Panc1 (cell line): ENCODE data around the gene GNAZ. TPM values are rescaled to one million over a fixed set of nuclear protein-coding genes. Genes with fewer than 3 reads are reported as not detected.

Experiments used
- ATAC-seq: fragments of 200-7000 bp; cut with Tn5 transposase; 2 replicates; pipeline ENCODE4 v1.9.1; 2020; ENCODE audit warnings: mild to moderate bottlenecking, moderate library complexity
- BruUV-seq: library from RNA; stranded (reverse); fragments of 400-500 nt; replicated peaks from 2 replicates; lab custom pipeline; 2021; lab: Mats Ljungman, UMichigan
- CTCF ChIA-PET: fragments of 300-600 bp; sonication (Branson Sonifier 250); formaldehyde crosslinking; loops from one replicate; lab custom pipeline; 2022; ENCODE audit warnings: antibody characterized with exemption; lab: Charles Lee
- POLR2A ChIA-PET: fragments of 300-600 bp; sonication (Branson Sonifier 250); formaldehyde crosslinking; loops from one replicate; lab custom pipeline; 2022; ENCODE audit warnings: antibody characterized with exemption; lab: Charles Lee
- DNase-seq: peaks from one replicate; pipeline ENCODE4 v3.0.0-alpha.2; 2010; ENCODE audit warnings: low read depth, low spot score
- H3K27ac ChIP-seq: 2 replicates; pipeline ENCODE4 v1.5.1; 2011; ENCODE audit warnings: mild to moderate bottlenecking, low read length, inconsistent platforms
- H3K27me3 ChIP-seq: fragments of 200-500 bp; sonication (Bioruptor generic); 2 replicates; pipeline ENCODE4 v1.6.0; 2014; ENCODE audit warnings: low read length, inconsistent platforms; ENCODE audit not compliant: control insufficient read depth, insufficient read depth
- H3K36me3 ChIP-seq: fragments of 200-500 bp; sonication (Bioruptor generic); 2 replicates; pipeline ENCODE4 v1.5.1; 2014; ENCODE audit warnings: inconsistent platforms, mild to moderate bottlenecking, low read length, moderate library complexity; ENCODE audit not compliant: control insufficient read depth, insufficient read depth
- H3K4me1 ChIP-seq: 2 replicates; pipeline ENCODE4 v1.5.1; 2011; ENCODE audit warnings: inconsistent platforms, mild to moderate bottlenecking, low read length, moderate library complexity; ENCODE audit not compliant: control insufficient read depth, insufficient read depth
- H3K4me3 ChIP-seq, 2 experiments: 2 replicates each; pipeline ENCODE4 v1.5.1; 2011 to 2012; ENCODE audit warnings: low read depth in 2 of 2, low read length in 2 of 2, mild to moderate bottlenecking in 2 of 2, inconsistent platforms in 1 of 2, moderate library complexity in 1 of 2
- H3K9me3 ChIP-seq: fragments of 200-500 bp; sonication (Bioruptor generic); 2 replicates; pipeline ENCODE4 v1.5.1; 2014; ENCODE audit warnings: low read depth, mild to moderate bottlenecking, inconsistent platforms, low read length, moderate library complexity; ENCODE audit not compliant: control insufficient read depth, insufficient read depth
- POLR2AphosphoS5 ChIP-seq: IDR thresholded peaks from 2 replicates; pipeline ENCODE4 v1.6.1; 2012; ENCODE audit warnings: mild to moderate bottlenecking, low read depth, low read length, moderate library complexity
- SIN3A ChIP-seq: IDR thresholded peaks from 2 replicates; pipeline ENCODE4 v1.6.1; 2012; ENCODE audit warnings: low read depth, mild to moderate bottlenecking, low read length, moderate library complexity, borderline replicate concordance; ENCODE audit not compliant: insufficient read depth
- TCF7L2 ChIP-seq: IDR thresholded peaks from 2 replicates; pipeline ENCODE4 v1.6.1; 2011; ENCODE audit warnings: mild to moderate bottlenecking, low read depth, low read length, inconsistent platforms
- in situ Hi-C: cut with HindIII; loops from 2 replicates; pipeline ENCODE4 v1.10.0; 2016; ENCODE audit warnings: low sequenced_read_pairs, low pct_unique_long_range_greater_than_20kb
- intact Hi-C: fragments of 100-400 bp; cut with micrococcal nuclease; formaldehyde crosslinking; loops from one replicate; pipeline ENCODE4 v1.10.0; 2022; ENCODE audit not compliant: unreplicated experiment
- total RNA-seq: library from RNA; stranded (reverse); gene quantifications from one replicate; pipeline ENCODE4 v1.2.1, GENCODE V29; 2021; ENCODE audit not compliant: unreplicated experiment
- TF ChIP-seq, protein P1 (sequence below), 2 experiments: IDR thresholded peaks; 2 replicates each; pipeline ENCODE4 v1.6.1; 2011 to 2012; ENCODE audit warnings: low read depth in 2 of 2, control low read depth in 1 of 2, low read length in 1 of 2, mild to moderate bottlenecking in 1 of 2, moderate library complexity in 1 of 2; ENCODE audit not compliant: insufficient read depth in 1 of 2
- TF ChIP-seq, protein P2 (sequence below): fragments of 450-650 bp; IDR thresholded peaks from 2 replicates; pipeline ENCODE4 v1.5.1; 2017; ENCODE audit warnings: mild to moderate bottlenecking

The GNAZ gene
- total RNA-seq, 1 experiment from 2014 or later, result 11.9 TPM

DNA sequence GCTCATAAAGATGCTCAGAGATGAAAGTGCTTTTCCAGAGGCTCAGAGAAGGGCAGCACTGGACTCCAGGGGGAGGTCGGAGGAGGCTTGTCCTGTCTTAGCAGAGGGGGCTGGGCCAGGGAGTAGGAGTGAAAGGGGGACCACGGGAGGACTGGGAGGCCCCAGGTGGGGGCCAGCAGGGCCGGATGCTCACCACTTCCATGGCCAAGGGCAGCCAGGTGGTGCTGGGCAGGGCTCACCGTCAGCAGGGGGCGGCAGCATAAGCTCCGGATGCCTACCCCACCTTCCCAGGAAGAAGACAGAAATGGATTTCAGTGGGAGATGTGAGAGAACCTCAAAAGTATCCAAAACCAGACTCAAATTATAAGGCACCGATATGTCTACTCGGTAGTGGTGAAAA, 86.0 kb downstream of the GNAZ start:
- Histone ChIP-seq H3K4me1 (no peaks in the 10 kb centered on the region), H3K36me3 (no peaks in the 10 kb centered on the region), H3K9me3 (no peaks in the 10 kb centered on the region), H3K27ac (no peak overlapping the region), H3K4me3 (no peak overlapping the region), H3K27me3 (no peaks in the 10 kb centered on the region)
- ChIA-PET POLR2A (no interaction called here), CTCF (interaction anchor here (1.2 kb wide), 1 partner anchor 230 kb away, joined by 7 read pairs; no protein-coding TSS in a partner anchor)
- TF ChIP-seq TCF7L2 (no peak), POLR2AphosphoS5 (no peak)
- TF ChIP-seq, protein P1, sequence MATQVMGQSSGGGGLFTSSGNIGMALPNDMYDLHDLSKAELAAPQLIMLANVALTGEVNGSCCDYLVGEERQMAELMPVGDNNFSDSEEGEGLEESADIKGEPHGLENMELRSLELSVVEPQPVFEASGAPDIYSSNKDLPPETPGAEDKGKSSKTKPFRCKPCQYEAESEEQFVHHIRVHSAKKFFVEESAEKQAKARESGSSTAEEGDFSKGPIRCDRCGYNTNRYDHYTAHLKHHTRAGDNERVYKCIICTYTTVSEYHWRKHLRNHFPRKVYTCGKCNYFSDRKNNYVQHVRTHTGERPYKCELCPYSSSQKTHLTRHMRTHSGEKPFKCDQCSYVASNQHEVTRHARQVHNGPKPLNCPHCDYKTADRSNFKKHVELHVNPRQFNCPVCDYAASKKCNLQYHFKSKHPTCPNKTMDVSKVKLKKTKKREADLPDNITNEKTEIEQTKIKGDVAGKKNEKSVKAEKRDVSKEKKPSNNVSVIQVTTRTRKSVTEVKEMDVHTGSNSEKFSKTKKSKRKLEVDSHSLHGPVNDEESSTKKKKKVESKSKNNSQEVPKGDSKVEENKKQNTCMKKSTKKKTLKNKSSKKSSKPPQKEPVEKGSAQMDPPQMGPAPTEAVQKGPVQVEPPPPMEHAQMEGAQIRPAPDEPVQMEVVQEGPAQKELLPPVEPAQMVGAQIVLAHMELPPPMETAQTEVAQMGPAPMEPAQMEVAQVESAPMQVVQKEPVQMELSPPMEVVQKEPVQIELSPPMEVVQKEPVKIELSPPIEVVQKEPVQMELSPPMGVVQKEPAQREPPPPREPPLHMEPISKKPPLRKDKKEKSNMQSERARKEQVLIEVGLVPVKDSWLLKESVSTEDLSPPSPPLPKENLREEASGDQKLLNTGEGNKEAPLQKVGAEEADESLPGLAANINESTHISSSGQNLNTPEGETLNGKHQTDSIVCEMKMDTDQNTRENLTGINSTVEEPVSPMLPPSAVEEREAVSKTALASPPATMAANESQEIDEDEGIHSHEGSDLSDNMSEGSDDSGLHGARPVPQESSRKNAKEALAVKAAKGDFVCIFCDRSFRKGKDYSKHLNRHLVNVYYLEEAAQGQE (IDR thresholded peaks at IDR 0.05; ENCODE audit: insufficient read depth in 1 of 2, low read depth in 2 of 2, low read length in 1 of 2), result no peak
- no peak for ATAC-seq
- in situ Hi-C loops, result no loop called here
- intact Hi-C loops, result no loop called here
- no TSS peak for BruUV-seq
- no peak for DNase-seq

DNA sequence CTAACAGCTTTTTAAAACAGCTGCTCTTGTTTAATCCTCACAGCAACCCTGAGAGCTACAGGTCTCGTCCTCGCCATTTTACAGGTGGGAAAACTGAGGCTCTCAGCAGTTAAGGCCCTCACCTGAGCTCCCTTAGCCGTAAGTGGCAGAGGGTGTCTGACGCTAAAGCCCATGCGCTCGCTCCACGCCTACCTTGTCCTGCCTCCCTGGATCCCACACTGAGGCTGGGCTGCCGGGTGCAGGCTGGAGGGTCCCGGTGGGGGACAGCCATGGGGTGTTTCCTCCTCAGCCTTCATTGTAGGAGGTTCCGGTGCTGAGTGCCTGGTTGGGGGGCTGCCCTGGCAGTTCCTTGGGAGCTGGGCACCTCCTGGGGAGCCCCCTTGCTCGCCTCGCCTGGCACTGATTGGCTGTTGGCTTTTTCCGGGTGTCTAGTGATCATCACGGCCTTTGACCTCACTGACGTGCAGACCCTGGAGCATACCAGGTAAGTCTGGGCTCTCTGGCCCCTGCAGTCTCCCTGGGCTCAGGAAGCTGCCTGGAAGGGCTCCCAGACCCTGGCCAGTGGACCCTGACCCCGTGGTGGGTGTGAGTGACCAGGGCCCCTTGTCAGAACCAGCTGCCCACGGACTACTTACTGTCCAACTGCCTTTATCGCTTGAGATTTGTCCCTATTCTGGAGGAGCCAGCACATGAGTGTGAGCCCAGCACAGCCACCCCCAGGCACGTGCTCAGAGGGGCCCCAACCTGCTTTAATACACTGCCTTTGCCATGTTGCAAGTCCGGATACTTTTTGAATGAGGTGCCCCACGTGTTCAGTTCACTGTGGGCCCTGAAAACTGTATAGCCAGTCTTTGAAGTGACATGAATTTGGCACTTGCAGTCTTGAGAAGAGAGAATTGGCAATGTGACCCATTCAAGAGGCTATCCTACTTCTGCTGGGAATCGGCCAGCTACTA, 87.5 kb downstream of the GNAZ start:
- DNase-seq (no peak), ATAC-seq (no peak)
- TF ChIP-seq SIN3A (no peak), TCF7L2 (no peak), POLR2AphosphoS5 (no peak)
- TF ChIP-seq, protein P1 (IDR thresholded peaks at IDR 0.05; ENCODE audit: insufficient read depth in 1 of 2, low read depth in 2 of 2, low read length in 1 of 2), result no peak
- TF ChIP-seq, protein P2, sequence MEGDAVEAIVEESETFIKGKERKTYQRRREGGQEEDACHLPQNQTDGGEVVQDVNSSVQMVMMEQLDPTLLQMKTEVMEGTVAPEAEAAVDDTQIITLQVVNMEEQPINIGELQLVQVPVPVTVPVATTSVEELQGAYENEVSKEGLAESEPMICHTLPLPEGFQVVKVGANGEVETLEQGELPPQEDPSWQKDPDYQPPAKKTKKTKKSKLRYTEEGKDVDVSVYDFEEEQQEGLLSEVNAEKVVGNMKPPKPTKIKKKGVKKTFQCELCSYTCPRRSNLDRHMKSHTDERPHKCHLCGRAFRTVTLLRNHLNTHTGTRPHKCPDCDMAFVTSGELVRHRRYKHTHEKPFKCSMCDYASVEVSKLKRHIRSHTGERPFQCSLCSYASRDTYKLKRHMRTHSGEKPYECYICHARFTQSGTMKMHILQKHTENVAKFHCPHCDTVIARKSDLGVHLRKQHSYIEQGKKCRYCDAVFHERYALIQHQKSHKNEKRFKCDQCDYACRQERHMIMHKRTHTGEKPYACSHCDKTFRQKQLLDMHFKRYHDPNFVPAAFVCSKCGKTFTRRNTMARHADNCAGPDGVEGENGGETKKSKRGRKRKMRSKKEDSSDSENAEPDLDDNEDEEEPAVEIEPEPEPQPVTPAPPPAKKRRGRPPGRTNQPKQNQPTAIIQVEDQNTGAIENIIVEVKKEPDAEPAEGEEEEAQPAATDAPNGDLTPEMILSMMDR, result no peak
- BruUV-seq, result no TSS peak
- H3K36me3 ChIP-seq, result no peaks in the 10 kb centered on the region
- CTCF ChIA-PET, result interaction anchor here (0.7 to 1.2 kb wide), 2 partner anchors 8 to 228 kb away, joined by 3 to 7 read pairs; no protein-coding TSS in a partner anchor
- H3K27me3 ChIP-seq, result no peaks in the 10 kb centered on the region
- no peaks in the 10 kb centered on the region for H3K9me3 ChIP-seq
- no peak overlapping the region for H3K27ac ChIP-seq
- POLR2A ChIA-PET, result no interaction called here
- no peaks in the 10 kb centered on the region for H3K4me1 ChIP-seq
- no peak overlapping the region for H3K4me3 ChIP-seq
- intact Hi-C loops (no loop called here), in situ Hi-C loops (no loop called here)
